Measurements from ENCODE around the gene STON1.
"Not testable (repeated sequence)": the region's sequence is repeated elsewhere in the genome, so short reads cannot be mapped to it uniquely, and the experiment has no call there.

STON1 gene

GRCh38 chr2:48529676-48530032 is 300 bp upstream of the STON1 start:
- no peak for FAIRE-seq

GRCh38 chr2:48531141-48531648 is 1.2 kb downstream of the STON1 start:
- FAIRE-seq, result no peak

GRCh38 chr2:48532174-48532573 is 2.2 kb downstream of the STON1 start:
- no peak for FAIRE-seq

- no peak for FAIRE-seq
These were observed 2.9 kb downstream of the STON1 start for GRCh38 chr2:48532824-48533223.

- no peak for FAIRE-seq
These were observed 4.8 kb downstream of the STON1 start for GRCh38 chr2:48534781-48535180.

- no peak for FAIRE-seq
These were observed 10.4 kb downstream of the STON1 start for GRCh38 chr2:48540237-48540935.

- FAIRE-seq, result no peak
These were observed 11.9 kb downstream of the STON1 start for GRCh38 chr2:48541666-48542389.

GRCh38 chr2:48543895-48544294 is 13.9 kb downstream of the STON1 start:
- FAIRE-seq, result no peak

GRCh38 chr2:48545244-48545643 is 15.3 kb downstream of the STON1 start:
- no peak for FAIRE-seq

- no peak for FAIRE-seq
These were observed 18.9 kb downstream of the STON1 start for GRCh38 chr2:48548840-48549239.

- no peak for FAIRE-seq
These were observed 20.0 kb downstream of the STON1 start for GRCh38 chr2:48549972-48550371.

GRCh38 chr2:48551548-48551947 is 21.6 kb downstream of the STON1 start:
- no peak for FAIRE-seq

- FAIRE-seq, result not testable (repeated sequence)
These were observed 25.1 kb downstream of the STON1 start for GRCh38 chr2:48555071-48555470.

- no peak for FAIRE-seq
These were observed 28.5 kb downstream of the STON1 start for GRCh38 chr2:48558456-48558855.

- no peak for FAIRE-seq
These were observed 30.7 kb downstream of the STON1 start for GRCh38 chr2:48560546-48561209.

- no peak for FAIRE-seq
These were observed 32.3 kb downstream of the STON1 start for GRCh38 chr2:48562281-48562680.

- FAIRE-seq, result no peak
These were observed 36.8 kb downstream of the STON1 start for GRCh38 chr2:48566592-48567310.

GRCh38 chr2:48567671-48568070 is 37.7 kb downstream of the STON1 start:
- no peak for FAIRE-seq

- no peak for FAIRE-seq
These were observed 38.6 kb downstream of the STON1 start for GRCh38 chr2:48568547-48568946.

GRCh38 chr2:48569433-48569832 is 39.5 kb downstream of the STON1 start:
- no peak for FAIRE-seq

GRCh38 chr2:48572816-48573215 is 42.9 kb downstream of the STON1 start:
- no peak for FAIRE-seq

GRCh38 chr2:48574353-48575287 is 44.7 kb downstream of the STON1 start:
- FAIRE-seq, result no peak

Data from G401.6 (cell line).